UCSD-AML1 (cell line): ENCODE measurements around the gene IMMP2L.
"Not testable (repeated sequence)": the region's sequence is repeated elsewhere in the genome, so short reads cannot be mapped to it uniquely, and the experiment has no call there.

Experiments
- DNase-seq: peaks from one replicate; lab custom pipeline; 2025; ENCODE audit not compliant: unreplicated experiment; lab: John Stamatoyannopoulos, UW

IMMP2L gene

GRCh38 chr7:111088328-111088727, 474.0 kb downstream of the IMMP2L start:
- DNase-seq = no peak

GRCh38 chr7:111086532-111086931, 475.8 kb downstream of the IMMP2L start:
- DNase-seq = no peak

DNA sequence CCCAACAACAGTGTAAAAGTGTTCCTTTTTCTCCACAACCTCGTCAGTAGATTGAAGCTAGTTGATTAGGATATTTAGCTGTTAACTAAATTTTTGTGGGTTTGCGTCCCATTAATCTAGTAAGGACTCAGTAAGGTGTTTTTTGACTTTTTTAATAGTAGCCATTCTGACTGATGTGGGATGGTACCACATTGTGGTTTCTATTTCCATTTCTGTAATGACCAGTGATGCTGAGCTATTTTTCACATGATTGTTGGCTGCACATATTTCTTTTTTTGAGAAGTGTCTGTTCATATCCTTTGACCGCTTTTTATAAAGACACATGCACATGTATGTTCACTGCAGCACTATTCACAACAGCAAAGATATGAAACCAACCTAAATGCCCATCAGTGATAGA, 476.9 kb downstream of the IMMP2L start:
- DNase-seq = no peak

GRCh38 chr7:111083413-111083812, 478.9 kb downstream of the IMMP2L start:
- no peak for DNase-seq

- no peak for DNase-seq
These were observed 479.9 kb downstream of the IMMP2L start for GRCh38 chr7:111082351-111082750.

DNA sequence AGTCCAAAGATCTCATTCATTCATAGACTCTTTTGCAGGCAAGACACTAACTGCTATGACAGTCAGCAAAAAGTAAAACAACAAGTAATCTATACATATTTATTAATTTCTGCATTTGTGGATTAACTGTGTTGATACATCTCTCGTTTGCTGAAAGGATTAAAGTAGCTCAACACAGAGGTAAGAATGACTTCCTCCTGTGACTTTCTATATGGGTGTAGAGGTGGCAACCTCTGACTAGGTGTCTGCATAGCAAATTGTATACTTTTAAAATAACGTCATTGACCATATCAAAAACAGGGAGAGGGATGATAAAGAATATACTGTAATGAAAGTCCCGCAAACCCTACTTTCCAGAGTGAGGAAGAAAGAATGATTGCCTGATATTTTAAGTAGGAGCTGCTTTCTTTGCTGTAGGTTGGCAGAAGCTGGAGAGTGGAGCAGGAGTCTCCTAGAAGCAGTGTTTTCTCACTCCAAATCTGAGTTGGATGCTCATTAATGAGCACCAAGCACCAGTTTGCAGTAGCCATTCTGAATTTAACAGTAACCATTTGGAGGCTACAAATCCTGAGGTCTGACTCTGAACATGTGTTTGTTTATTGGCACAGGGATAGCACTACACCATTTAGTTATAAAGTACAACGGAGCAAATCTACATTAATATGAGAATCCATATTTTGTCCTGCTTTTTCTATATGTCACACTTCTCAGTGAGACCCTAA, 480.6 kb downstream of the IMMP2L start:
- DNase-seq = no peak

DNA sequence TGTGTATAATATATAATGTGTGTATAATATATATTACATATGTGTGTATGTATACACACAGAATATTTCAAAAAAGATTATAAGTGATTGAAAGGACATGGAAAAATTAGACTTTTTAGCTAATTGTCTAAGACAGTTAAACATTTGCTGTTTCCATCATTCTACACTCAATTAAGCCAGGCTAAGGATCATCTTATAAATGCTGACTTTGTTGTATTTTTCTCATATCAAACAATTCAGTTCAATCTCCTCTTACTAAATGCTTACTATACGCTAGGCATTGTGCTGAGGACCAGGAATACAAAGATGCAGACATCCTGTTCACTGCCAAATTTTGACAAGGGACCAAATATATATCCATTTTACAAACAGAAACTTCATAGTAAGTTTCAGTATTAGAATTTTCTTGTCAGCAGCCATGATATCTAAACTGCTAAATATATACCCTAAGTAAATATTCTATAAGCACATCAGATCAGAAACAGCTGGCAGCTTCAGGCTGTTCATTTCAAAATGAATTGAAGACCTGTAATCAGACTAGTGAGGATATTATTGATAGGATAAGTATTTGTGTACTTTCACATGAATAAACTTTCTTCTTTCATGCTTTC, 481.7 kb downstream of the IMMP2L start:
- DNase-seq = no peak

- DNase-seq = no peak
These were observed 485.3 kb downstream of the IMMP2L start for GRCh38 chr7:111077001-111077400.

DNA sequence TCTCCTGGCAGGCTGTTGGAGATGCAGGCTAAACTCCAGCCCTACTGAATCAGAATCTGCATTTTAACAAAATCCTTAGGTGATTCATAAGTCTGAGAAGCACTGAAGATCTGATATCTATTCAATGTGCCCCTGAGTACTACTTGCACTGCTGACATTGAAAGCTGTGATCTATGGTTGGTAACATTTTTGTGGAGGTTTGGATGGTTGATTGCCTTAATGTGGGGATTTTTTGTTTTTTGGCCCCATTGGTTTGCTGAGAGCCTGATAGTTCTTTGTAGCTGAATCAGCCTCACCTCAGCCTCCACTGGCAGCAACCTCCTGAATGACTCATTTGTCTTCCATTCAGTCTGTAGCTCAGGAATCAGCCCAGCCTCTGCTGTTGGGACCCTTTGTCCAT, 486.1 kb downstream of the IMMP2L start:
- no peak for DNase-seq

- no peak for DNase-seq
These were observed 486.8 kb downstream of the IMMP2L start for GRCh38 chr7:111075498-111075897.

DNA sequence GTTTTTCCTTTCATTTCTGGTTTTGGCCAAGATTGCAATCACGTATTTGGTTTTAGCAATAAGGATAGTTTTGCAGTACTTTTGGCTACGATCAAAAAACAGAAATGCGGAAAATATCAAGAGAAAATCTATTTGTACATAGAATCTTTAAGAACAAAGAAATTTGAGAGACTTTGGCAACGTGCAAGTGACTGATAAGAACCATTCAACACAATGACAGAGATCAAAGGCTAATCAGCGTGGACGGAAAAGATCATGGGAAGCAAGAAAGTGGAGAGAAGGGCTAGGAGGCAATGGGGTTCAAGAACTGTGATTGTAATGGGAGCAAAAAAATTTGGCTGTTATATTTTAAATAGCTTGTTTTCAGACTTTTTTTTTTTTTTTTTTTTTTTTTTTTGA, 487.5 kb downstream of the IMMP2L start:
- DNase-seq = no peak

GRCh38 chr7:111074071-111074747, 488.1 kb downstream of the IMMP2L start:
- DNase-seq = no peak

GRCh38 chr7:111072658-111073057, 489.6 kb downstream of the IMMP2L start:
- not testable (repeated sequence) for DNase-seq

GRCh38 chr7:111071556-111071955, 490.7 kb downstream of the IMMP2L start:
- DNase-seq = no peak

DNA sequence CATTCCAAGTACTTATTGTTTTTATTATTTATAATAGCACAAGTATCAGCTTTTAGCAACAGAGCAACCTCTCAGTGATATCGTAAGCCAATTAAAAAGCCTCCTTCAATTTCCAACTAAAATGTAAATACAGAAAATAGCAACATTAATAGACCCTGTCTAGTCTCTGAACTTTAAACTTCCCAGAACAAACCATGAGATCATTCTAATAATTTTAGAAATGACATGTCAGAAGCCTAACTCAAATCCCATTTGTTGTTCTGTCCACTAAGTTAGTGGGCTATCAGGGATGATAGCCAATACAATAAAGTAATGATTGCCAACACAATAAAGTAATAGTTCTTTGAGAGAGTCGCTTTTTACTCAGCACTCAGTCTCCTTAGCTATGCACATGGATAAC, 493.7 kb downstream of the IMMP2L start:
- no peak for DNase-seq

GRCh38 chr7:111067682-111068081, 494.6 kb downstream of the IMMP2L start:
- no peak for DNase-seq

DNA sequence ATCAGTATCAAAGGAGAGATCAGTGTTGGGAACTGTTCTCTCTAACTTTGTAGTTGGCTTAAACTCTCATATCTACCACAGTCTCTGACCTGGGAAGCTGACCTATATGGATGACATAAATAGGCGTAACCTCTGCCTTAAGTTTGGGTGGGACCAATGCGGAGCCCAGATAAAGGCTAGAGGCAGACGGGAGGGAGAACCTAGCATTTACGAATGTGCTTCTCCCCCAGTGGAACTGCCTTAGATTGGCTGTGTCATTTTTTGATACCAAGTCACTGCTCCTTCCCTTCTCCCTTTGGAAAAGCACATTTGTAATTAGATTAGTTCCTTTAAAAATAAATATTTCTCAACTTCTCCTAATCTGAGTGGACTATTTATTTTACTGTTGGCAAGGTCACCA, 495.0 kb downstream of the IMMP2L start:
- no peak for DNase-seq

GRCh38 chr7:111063166-111063565, 499.1 kb downstream of the IMMP2L start:
- DNase-seq = no peak

- DNase-seq = no peak
These were observed 502.5 kb downstream of the IMMP2L start for GRCh38 chr7:111059833-111060232.

- no peak for DNase-seq
These were observed 505.2 kb downstream of the IMMP2L start for GRCh38 chr7:111057066-111057465.

DNA sequence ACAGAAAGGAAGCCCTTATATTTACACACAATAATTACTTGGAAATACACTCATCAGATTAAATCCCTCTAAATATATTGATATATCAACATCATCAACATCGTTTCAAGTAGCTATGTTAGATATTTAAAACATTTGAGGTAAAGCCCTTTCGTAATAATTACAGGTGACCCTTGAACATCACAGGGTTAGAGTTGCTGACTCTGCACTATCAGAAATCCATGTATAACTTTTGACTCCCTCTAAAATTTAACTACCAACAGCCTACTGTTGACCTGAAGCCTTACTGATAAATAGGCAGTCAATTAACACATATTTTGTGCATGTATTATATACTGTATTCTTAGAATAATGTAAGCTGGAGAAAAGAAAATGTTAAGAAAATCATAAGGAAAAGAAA, 505.9 kb downstream of the IMMP2L start:
- no peak for DNase-seq

DNA sequence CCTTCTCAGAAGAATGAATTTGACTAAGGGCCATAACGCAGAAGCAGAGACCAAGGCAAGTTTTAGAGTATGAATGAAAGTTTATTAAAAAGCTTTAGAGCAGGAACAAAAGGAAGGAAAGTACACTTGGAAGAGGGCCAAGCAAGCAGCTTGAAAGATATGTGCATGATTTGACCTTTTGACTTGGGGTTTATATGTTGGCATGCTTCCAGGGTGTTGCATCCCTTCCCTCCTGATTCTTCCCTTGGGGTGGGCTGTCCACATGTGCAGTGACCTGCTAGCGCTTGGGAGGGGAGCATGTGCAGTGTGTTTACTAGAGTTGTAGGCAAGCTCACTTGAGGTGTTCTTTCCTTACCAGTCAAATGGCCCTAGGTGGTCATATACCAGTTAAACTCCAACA, 509.3 kb downstream of the IMMP2L start:
- DNase-seq = no peak
